Measurements from ENCODE around the gene CCNB3. TPM values are rescaled to one million over a fixed set of nuclear protein-coding genes. Genes with fewer than 3 reads are reported as not detected.

CCNB3 gene
- total RNA-seq, 1 donor from 2014 or later, result 1.6 TPM

GRCh38 chrX:50165727-50166126 lies 38.8 kb upstream of the CCNB3 start:
- H3K36me3 Mint-ChIP-seq (ENCODE audit: low read depth), result no peaks in the 10 kb centered on the region
- TF ChIP-seq, protein P1, sequence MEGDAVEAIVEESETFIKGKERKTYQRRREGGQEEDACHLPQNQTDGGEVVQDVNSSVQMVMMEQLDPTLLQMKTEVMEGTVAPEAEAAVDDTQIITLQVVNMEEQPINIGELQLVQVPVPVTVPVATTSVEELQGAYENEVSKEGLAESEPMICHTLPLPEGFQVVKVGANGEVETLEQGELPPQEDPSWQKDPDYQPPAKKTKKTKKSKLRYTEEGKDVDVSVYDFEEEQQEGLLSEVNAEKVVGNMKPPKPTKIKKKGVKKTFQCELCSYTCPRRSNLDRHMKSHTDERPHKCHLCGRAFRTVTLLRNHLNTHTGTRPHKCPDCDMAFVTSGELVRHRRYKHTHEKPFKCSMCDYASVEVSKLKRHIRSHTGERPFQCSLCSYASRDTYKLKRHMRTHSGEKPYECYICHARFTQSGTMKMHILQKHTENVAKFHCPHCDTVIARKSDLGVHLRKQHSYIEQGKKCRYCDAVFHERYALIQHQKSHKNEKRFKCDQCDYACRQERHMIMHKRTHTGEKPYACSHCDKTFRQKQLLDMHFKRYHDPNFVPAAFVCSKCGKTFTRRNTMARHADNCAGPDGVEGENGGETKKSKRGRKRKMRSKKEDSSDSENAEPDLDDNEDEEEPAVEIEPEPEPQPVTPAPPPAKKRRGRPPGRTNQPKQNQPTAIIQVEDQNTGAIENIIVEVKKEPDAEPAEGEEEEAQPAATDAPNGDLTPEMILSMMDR (IDR thresholded peaks at IDR 0.05), result no peak
- H3K9me3 Mint-ChIP-seq (ENCODE audit: low read depth), result peaks cover 9% of the 10 kb centered on the region
- no peak overlapping the region for H3K4me3 Mint-ChIP-seq (ENCODE audit: unreplicated experiment)
- no peaks in the 10 kb centered on the region for H3K27me3 Mint-ChIP-seq (ENCODE audit: low read depth)
- no peak for DNase-seq (ENCODE audit: low spot score)
- H3K4me1 Mint-ChIP-seq (ENCODE audit: low read depth), result no peaks in the 10 kb centered on the region
- no peak overlapping the region for H3K27ac Mint-ChIP-seq (ENCODE audit: unreplicated experiment)

- no peak for DNase-seq (ENCODE audit: low spot score)
- Mint-ChIP-seq H3K27ac (ENCODE audit: unreplicated experiment) (no peak overlapping the region), H3K9me3 (ENCODE audit: low read depth) (peaks cover 9% of the 10 kb centered on the region), H3K4me3 (ENCODE audit: unreplicated experiment) (no peak overlapping the region), H3K4me1 (ENCODE audit: low read depth) (no peaks in the 10 kb centered on the region), H3K27me3 (ENCODE audit: low read depth) (no peaks in the 10 kb centered on the region), H3K36me3 (ENCODE audit: low read depth) (no peaks in the 10 kb centered on the region)
- TF ChIP-seq, protein P1 (IDR thresholded peaks at IDR 0.05), result no peak
Observed at GRCh38 chrX:50167366-50167765, 37.2 kb upstream of the CCNB3 start.

DNA sequence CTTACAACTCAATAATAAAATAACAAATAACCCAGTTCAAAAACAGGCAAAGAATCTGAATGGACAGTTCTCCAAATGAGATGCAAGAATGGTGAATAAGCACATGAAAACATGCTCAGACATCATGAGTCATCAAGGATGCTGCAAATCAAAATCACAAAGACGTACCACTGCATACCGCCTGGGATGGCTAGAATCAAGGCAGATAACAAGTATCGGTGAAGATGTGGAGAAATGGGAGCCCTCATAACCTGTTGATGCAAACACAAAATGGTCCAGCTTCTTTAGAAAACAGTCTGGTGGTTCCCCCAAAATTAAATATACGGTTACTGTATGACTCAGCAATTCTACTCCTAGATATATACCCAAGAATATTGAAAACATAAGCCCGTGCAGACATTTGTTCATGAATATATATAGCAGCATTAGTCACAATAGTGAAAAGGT lies 36.3 kb upstream of the CCNB3 start:
- Mint-ChIP-seq H3K27me3 (ENCODE audit: low read depth) (no peaks in the 10 kb centered on the region), H3K4me3 (ENCODE audit: unreplicated experiment) (no peak overlapping the region), H3K4me1 (ENCODE audit: low read depth) (no peaks in the 10 kb centered on the region), H3K9me3 (ENCODE audit: low read depth) (peaks cover 14% of the 10 kb centered on the region), H3K36me3 (ENCODE audit: low read depth) (no peaks in the 10 kb centered on the region), H3K27ac (ENCODE audit: unreplicated experiment) (no peak overlapping the region)
- no peak for DNase-seq (ENCODE audit: low spot score)
- TF ChIP-seq, protein P1 (IDR thresholded peaks at IDR 0.05), result no peak

GRCh38 chrX:50169717-50170116 lies 34.8 kb upstream of the CCNB3 start:
- no peak overlapping the region for H3K4me3 Mint-ChIP-seq (ENCODE audit: unreplicated experiment)
- no peaks in the 10 kb centered on the region for H3K27me3 Mint-ChIP-seq (ENCODE audit: low read depth)
- H3K36me3 Mint-ChIP-seq (ENCODE audit: low read depth), result peaks cover 2% of the 10 kb centered on the region
- no peaks in the 10 kb centered on the region for H3K4me1 Mint-ChIP-seq (ENCODE audit: low read depth)
- DNase-seq (ENCODE audit: low spot score), result no peak
- H3K27ac Mint-ChIP-seq (ENCODE audit: unreplicated experiment), result no peak overlapping the region
- TF ChIP-seq, protein P1 (IDR thresholded peaks at IDR 0.05), result no peak
- H3K9me3 Mint-ChIP-seq (ENCODE audit: low read depth), result peaks cover 22% of the 10 kb centered on the region

DNA sequence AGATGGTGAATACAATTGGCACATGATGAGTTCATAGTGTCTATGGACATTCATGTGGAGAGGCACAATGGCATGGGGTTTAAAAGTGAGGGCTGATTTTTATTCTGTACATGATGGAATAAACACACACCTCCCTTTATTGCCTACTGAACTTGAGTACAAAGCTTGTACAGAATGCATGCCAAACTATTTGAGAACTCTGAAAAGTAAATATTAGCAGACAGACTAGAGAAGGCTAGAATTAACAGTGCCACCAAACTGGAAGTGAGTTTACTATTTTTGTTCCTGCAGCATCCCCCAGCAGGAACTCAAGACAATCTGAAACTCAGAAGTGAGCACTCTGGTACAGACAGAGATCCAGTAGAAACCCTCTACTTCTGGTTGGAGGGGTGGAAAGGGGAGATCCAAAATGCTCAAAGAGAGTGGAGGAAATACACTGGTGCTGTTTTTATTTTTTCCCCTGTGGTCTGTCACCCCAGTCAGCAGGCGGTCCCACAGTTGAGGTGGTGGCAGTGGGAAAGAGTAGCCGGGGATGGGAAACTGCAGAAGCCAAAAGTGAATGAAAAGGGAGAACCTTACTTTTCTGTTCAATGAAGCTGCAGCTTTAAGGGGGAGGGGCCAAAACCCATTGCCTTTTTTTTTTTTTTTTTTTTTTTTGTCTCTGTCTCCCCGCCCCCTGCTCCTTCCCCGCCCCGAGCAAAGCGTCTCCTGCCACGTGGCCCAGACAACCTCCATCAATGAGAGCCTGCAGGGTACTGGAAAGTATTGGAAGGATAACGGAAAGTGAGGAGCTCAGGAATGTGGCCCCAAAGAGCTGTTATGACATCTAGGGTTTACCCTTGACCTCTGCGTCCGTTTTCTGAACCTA lies 24.3 kb upstream of the CCNB3 start:
- no peak for DNase-seq (ENCODE audit: low spot score)
- Mint-ChIP-seq H3K4me1 (ENCODE audit: low read depth) (peaks cover 4% of the 10 kb centered on the region), H3K4me3 (ENCODE audit: unreplicated experiment) (no peak overlapping the region), H3K9me3 (ENCODE audit: low read depth) (peaks cover 5% of the 10 kb centered on the region), H3K27me3 (ENCODE audit: low read depth) (no peaks in the 10 kb centered on the region), H3K36me3 (ENCODE audit: low read depth) (no peaks in the 10 kb centered on the region), H3K27ac (ENCODE audit: unreplicated experiment) (no peak overlapping the region)
- TF ChIP-seq, protein P1 (IDR thresholded peaks at IDR 0.05), result no peak
